22Rv1 (cell line): ENCODE measurements around the gene TRPM5.

Source experiments
- ZFX ChIP-seq: fragments of 450-650 bp; IDR thresholded peaks from 2 replicates; pipeline ENCODE4 v1.6.1; 2017; ENCODE audit warnings: antibody characterized with exemption, borderline replicate concordance
- TF ChIP-seq, protein P1 (sequence below): fragments of 450-650 bp; IDR thresholded peaks from 2 replicates; pipeline ENCODE4 v1.5.1; 2017; ENCODE audit warnings: mild to moderate bottlenecking

DNA sequence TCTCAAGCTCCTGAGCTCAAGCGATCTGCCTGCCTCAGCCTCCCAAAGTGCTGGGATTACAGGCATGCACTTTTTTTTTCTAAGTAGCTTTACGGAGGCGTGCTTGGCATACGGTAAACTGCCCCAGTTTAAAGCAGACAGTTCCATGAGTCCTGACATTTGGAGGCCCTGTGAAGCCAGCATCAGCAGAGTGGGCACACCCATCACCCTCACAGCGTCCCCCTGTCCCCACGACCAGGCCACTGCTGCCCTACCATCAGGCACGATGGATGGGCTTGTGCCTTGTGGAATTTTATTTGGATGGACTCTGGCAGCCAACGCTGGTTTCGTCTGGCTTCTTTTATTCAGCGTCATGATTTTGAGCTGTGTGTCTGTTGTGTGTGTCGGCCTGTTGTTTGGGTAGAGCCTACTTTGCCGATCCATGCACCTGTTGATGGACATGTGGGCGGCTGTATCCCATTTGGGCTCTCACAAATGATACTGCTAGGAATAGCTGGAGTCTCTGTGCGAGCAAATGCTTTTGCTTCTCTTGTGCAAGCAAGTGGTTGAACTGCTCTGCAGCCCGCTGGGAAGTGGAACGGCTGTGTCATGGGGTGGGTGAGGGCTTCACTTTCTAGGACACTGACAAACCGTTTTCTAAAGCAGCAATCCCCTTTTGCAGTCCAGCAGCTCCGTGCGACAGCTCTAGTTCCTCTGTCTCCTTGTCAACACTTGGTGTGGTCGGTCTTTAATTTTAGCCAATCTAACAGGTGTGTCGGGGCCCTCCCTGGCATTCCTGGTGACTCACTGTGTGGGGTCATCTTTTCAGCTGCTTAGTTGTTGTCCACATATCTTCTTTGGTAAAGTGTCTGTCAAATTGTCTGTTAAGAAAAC, 24.3 kb upstream of the TRPM5 start:
- TF ChIP-seq, protein P1, sequence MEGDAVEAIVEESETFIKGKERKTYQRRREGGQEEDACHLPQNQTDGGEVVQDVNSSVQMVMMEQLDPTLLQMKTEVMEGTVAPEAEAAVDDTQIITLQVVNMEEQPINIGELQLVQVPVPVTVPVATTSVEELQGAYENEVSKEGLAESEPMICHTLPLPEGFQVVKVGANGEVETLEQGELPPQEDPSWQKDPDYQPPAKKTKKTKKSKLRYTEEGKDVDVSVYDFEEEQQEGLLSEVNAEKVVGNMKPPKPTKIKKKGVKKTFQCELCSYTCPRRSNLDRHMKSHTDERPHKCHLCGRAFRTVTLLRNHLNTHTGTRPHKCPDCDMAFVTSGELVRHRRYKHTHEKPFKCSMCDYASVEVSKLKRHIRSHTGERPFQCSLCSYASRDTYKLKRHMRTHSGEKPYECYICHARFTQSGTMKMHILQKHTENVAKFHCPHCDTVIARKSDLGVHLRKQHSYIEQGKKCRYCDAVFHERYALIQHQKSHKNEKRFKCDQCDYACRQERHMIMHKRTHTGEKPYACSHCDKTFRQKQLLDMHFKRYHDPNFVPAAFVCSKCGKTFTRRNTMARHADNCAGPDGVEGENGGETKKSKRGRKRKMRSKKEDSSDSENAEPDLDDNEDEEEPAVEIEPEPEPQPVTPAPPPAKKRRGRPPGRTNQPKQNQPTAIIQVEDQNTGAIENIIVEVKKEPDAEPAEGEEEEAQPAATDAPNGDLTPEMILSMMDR = no peak
- TF ChIP-seq ZFX = no peak
